CD4-positive, alpha-beta T cell treated with Interleukin-2 at 100 ng/mL for 4 hours (primary cell): ENCODE data around the gene GPR12.
"Not testable (repeated sequence)": the region's sequence is repeated elsewhere in the genome, so short reads cannot be mapped to it uniquely, and the experiment has no call there.

ENCODE experiments used
- DNase-seq: peaks from one replicate; pipeline ENCODE4 v3.0.0-alpha.2; 2020; ENCODE audit warnings: low spot score

GPR12 gene

DNA sequence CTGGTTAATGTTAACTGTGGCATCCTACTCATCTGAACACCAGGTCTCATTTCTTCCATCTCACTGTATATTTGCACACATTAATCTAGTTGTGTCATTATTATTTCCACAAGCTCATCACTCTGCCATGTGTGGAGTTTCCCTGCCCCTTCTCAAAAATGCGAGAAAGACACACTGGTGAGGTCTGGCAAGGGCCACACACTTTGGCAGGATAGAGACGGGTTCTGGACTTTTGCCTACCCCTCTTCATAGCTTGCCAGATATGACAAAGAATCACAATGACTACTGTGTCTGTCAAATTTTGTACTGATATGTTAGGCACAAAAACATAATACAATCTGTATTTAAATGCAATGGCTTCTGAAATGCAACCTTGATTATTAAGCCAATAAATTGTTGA lies 12.9 kb downstream of the GPR12 start:
- no peak for DNase-seq

DNA sequence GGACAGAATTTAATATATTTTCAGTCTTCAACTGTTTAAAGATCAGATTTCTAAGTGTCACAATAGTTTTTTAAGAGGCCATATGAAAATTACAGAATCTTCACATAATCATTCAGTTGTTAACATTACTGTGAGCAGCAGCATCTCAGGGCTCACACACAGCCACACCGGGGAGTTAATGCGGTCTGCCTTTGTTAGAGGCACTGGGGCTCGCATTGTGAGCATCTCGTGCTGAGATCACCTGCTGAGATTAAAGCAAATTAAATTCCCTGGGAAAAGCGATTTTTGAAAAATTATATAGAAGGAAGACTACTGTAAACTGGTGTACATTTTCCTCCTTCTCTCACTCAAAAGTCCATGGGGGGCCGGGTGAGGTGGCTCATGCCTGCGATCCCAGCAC lies 16.6 kb downstream of the GPR12 start:
- DNase-seq: no peak

- DNase-seq: no peak
Observed at GRCh38 chr13:26742691-26743358, 17.8 kb downstream of the GPR12 start.

- no peak for DNase-seq
Observed at GRCh38 chr13:26735677-26736076, 24.9 kb downstream of the GPR12 start.

GRCh38 chr13:26727633-26728032 lies 33.0 kb downstream of the GPR12 start:
- DNase-seq: no peak

DNA sequence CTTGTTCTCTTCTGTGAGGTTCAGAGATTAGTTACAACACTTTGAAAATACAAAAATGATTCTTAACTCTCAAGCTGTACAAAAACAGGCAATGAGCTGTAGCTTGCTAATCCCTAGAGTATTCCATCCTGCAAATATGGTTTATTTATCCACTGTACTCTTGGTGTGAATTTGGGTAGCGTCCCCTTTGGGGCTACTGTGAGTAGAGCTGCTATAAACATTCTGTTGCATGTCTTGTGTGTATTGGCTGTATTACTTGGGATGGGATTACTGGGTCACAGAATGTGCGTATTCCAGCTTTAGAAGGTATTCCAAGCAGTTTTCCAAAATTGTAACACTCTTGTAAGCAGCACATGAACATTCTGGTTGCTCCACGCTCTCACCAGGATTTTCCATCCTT lies 33.5 kb downstream of the GPR12 start:
- no peak for DNase-seq

DNA sequence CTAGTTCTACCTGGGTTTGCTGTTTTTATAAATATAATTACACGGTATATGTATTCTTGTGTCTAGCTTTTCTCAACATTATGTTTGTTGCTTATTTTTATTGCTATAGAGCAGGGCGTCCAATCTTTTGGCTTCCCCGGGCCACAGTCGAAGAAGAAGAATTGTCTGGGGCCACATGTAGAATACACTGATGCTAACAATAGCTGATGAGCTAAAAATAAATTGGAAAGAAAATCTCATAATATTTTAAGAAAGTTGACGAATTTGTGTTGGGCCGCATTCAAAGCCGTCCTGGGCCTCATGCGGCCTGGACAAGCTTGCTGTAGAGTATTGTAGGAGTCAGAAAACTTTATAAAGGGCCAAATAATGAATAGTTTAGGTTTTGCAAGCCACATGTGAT lies 33.9 kb downstream of the GPR12 start:
- no peak for DNase-seq

DNA sequence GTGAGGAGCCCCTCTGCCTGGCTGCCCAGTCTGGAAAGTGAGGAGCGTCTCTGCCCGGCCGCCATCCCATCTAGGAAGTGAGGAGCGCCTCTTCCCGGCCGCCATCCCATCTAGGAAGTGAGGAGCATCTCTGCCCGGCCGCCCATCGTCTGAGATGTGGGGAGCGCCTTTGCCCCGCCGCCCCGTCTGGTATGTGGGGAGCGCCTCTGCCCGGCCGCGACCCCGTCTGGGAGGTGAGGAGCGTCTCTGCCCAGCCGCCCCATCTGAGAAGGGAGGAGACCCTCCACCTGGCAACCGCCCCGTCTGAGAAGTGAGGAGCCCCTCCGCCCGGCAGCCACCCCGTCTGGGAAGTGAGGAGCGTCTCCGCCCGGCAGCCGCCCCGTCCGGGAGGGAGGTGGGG lies 37.0 kb downstream of the GPR12 start:
- DNase-seq: not testable (repeated sequence)

DNA sequence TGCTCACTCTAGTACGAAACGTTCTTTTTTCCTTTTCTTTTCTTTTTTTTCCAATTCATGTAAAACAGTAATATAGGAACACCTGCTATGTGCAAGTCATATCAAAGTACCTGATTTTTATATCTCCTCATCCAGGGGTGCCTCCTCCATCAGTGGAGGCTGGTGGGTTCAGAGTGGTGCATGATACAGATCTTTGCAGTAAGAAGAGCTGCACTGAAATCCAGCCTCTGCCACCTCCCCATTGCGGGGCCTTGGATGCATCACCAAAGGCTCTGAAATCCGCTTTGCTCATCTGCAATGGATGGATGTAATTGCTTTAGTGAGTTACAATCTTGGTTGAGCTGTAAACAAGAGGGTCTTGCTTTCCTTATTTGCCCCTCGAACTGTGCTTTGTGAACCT lies 38.3 kb downstream of the GPR12 start:
- no peak for DNase-seq

DNA sequence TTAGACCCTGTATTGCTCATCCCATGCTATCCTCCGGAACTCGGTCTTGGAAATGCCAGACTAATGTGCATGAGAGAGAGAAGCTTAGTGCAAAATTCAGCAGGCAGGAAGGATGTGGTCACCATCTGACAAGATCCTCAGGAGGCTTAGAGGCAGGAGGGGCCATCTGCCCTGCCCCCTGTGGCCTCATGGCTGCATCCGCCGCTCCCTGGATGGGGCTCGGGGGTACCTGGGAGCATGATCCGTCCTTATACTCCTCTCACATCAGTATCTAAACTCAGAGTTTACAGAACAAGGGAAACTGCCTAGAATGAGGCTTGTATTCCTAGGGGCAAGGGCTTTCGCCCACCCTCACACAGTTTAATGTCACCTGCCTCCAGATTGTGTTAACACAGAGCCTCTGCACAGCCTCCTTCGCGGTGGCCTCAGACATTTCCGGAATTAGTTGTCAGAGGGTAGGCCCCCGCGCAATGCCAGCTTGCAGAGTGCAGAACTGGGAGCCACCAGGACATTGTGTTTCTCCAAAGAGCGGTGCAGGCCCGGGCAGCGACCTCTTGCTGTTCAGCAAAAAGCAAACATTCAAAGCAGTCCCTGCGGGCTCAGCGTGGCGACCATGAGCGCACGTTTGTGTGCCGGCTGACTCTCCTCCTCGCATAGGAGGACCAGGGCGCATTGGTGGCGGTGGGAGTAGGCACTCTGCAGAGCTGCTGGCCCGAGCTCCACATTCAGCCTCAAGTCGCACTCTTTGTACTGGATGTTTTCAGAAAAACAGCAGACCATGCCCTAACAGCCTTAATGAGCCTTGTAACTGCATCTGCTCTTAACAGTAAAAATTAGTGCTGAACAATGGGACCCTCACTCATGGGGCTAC lies 39.1 kb downstream of the GPR12 start:
- peak; percentile 37 for DNase-seq

DNA sequence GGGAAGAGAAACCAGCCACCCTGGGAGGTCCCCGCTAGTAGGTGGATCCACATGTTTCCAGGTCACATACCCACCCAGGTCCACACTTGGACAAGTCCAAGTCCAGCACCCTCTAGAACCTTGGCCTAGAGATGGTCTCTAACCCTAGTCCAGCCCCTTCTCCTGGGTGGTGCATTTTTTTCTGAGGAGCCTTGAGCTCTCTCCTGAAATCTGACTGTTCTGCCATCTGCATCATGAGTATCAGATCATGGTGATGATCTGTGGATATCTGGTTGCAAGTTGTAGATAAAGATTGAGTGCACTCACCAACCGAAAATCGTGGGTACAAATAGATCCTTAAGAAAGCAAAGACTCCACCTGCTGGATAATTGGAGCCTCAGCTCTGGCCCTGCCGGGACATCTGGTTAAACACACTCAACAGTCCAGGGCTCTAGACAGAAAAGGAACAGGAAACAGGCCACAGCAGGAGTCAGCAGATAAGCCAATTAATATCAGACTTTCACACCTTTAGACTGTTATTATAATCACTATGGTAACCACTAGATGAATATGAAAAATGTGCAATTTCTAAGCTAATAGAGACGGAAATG lies 41.1 kb downstream of the GPR12 start:
- no peak for DNase-seq

DNA sequence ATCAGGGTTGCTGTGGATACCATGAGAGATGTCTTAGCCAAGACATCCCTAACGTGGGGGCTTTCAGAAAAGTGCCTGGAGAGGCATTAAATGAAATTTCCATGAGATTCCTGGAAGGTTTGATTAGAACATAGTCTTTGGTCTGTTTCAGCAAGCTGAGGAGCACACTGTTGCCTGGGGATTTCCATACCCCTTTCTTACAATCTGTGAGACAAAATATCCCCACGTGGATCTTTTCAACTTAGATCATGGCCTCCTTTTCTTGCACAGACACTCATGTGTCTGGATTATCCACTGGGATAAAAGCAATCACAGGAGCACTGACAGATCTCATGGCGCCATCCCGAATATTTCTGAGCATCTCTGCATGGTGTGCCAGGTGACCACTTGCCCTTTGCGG lies 41.7 kb downstream of the GPR12 start:
- DNase-seq: no peak

DNA sequence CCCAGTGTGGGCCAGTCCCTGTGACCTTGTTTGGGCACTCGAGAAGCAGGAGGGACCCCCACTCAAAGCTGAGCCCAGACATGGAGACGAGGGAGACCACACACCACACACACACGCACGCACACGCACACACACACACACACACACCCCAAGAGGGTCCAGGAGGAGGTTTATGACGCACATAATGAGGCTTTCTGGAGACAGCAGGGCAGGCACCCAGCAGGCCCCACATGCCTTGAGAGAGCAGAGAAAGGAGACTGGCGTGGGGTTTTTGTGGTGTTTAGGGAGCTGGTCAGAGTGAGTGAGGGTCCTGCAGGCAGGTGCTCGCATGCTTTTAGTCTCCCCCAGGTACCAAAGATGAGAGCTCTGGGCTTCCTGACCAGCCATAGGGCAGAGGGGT lies 42.4 kb downstream of the GPR12 start:
- no peak for DNase-seq

- no peak for DNase-seq
Observed at GRCh38 chr13:26716984-26717383, 43.6 kb downstream of the GPR12 start.

GRCh38 chr13:26713341-26713740 lies 47.2 kb downstream of the GPR12 start:
- DNase-seq: no peak

DNA sequence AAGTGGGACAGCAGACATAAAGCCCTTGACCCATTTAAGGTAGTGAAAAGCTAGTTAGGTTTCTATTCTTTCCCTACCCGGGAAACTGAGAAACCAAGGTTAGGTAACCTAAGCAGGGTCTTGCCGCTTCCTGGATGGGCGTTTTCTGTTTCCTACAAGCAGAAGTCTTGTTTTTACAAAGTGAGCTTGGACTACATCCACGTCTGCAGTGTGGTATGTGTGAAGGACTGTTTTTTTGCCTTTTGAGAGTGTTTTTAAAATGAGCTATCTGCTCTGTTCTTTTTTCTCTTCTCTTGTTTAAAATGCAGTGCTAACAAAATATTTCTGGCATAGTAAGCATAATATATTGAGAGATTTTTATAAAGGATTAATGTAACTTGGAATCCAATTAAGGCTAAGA lies 49.4 kb downstream of the GPR12 start:
- DNase-seq: no peak

- no peak for DNase-seq
Observed at GRCh38 chr13:26710166-26710565, 50.4 kb downstream of the GPR12 start.

GRCh38 chr13:26709461-26709860 lies 51.1 kb downstream of the GPR12 start:
- no peak for DNase-seq

DNA sequence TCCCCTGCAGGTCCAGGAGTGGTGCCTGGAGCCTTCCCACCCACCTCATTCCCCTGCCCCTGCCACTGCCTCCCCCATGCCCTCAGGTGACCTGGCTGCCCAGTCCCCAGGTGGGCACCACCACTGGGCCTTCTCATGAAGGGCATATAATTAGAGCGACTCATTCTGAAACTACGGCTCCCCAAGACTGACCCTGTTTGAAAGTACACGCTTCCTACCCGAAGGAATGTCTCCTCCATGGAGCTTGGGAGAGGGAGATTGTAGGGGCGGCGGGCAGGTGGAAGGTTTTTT lies 52.6 kb downstream of the GPR12 start:
- no peak for DNase-seq

- peak; percentile 39 for DNase-seq
Observed at GRCh38 chr13:26707122-26708006, 53.2 kb downstream of the GPR12 start.

- DNase-seq: no peak
Observed at GRCh38 chr13:26706381-26706780, 54.2 kb downstream of the GPR12 start.

DNA sequence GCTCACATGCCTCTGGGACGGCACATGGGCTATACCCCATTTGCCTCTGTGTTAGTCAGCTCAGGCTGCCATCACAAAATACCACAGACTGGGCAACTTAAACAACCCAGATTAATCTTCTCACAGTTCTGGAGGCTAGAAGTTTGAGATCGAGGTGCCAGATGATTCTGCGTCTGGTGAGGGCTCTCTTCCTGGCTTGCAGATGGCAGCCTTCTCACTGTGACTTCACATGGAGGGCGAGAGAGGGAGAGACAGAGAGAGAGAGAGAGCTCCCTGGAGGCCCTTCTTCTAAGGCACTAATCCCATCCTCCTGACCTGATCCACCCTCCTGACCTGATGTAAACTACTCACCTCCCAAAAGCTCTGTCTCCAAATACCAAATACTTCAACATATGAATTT lies 55.0 kb downstream of the GPR12 start:
- no peak for DNase-seq
